PFSK-1 (cell line): ENCODE data around the gene ATRN.

ENCODE experiments used
- FOXP2 ChIP-seq: optimal IDR thresholded peaks from 2 replicates; pipeline ENCODE3; 2011; ENCODE audit warnings: borderline replicate concordance, control low read depth, inconsistent platforms; ENCODE audit not compliant: insufficient read depth; ENCODE audit errors: extremely low read length, extremely low read depth
- POLR2AphosphoS5 ChIP-seq: IDR thresholded peaks from 2 replicates; pipeline ENCODE4 v1.6.1; 2012; ENCODE audit warnings: low read depth, mild to moderate bottlenecking, control low read depth, low read length, moderate library complexity
- SIN3A ChIP-seq: IDR thresholded peaks from 2 replicates; pipeline ENCODE4 v1.6.1; 2012; ENCODE audit warnings: mild to moderate bottlenecking, low read length, moderate library complexity, borderline replicate concordance; ENCODE audit not compliant: insufficient read depth
- TAF1 ChIP-seq: IDR thresholded peaks from 2 replicates; pipeline ENCODE4 v1.6.1; 2012; ENCODE audit warnings: low read length, control low read depth, borderline replicate concordance; ENCODE audit not compliant: insufficient read depth
- TF ChIP-seq, protein P1 (sequence below), 2 experiments: IDR thresholded peaks; 2 replicates each; pipeline versions ENCODE4 v1.6.1 to v1.8.0; 2011 to 2012; ENCODE audit warnings: low read depth in 2 of 2, low read length in 2 of 2, control low read depth in 1 of 2, inconsistent platforms in 1 of 2, mild to moderate bottlenecking in 1 of 2, moderate library complexity in 1 of 2; ENCODE audit not compliant: insufficient read depth in 1 of 2

DNA sequence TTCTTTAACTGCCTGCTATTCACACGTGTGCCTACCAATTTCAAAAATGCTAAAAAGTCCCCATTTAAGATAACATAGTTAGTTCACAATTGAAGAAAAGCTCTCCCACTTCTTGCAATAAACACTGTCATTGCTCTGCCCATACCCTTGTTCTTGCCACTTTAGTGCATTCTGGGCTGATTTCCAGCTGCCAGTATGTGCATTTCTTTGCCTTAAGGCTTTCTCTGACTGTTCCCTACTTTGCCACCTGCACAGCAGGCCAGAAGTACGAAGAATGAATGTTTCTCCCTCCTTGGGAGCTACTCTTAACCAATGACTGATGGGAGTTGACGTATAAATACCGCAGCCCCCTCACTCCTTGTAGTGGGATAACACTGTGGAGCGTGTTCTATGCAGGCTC, 16.0 kb upstream of the ATRN start:
- TF ChIP-seq POLR2AphosphoS5 (no peak), SIN3A (no peak), TAF1 (no peak), FOXP2 (no peak)
- TF ChIP-seq, protein P1, sequence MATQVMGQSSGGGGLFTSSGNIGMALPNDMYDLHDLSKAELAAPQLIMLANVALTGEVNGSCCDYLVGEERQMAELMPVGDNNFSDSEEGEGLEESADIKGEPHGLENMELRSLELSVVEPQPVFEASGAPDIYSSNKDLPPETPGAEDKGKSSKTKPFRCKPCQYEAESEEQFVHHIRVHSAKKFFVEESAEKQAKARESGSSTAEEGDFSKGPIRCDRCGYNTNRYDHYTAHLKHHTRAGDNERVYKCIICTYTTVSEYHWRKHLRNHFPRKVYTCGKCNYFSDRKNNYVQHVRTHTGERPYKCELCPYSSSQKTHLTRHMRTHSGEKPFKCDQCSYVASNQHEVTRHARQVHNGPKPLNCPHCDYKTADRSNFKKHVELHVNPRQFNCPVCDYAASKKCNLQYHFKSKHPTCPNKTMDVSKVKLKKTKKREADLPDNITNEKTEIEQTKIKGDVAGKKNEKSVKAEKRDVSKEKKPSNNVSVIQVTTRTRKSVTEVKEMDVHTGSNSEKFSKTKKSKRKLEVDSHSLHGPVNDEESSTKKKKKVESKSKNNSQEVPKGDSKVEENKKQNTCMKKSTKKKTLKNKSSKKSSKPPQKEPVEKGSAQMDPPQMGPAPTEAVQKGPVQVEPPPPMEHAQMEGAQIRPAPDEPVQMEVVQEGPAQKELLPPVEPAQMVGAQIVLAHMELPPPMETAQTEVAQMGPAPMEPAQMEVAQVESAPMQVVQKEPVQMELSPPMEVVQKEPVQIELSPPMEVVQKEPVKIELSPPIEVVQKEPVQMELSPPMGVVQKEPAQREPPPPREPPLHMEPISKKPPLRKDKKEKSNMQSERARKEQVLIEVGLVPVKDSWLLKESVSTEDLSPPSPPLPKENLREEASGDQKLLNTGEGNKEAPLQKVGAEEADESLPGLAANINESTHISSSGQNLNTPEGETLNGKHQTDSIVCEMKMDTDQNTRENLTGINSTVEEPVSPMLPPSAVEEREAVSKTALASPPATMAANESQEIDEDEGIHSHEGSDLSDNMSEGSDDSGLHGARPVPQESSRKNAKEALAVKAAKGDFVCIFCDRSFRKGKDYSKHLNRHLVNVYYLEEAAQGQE (IDR thresholded peaks at IDR 0.05; ENCODE audit: insufficient read depth in 1 of 2, low read depth in 2 of 2, low read length in 2 of 2): no peak
